ENCODE data around the gene PRSS3.
"Not testable (repeated sequence)": the region's sequence is repeated elsewhere in the genome, so short reads cannot be mapped to it uniquely, and the experiment has no call there.

The PRSS3 gene

GRCh38 chr9:33795281-33795680, at the start of gene PRSS3:
Gene PRSS3, plus strand, starts transcription at chr9:33795561. Its CDS starts 13 bp downstream, at chr9:33795574.
- no peak for DNase-seq

GRCh38 chr9:33748633-33749304, 46.6 kb upstream of the PRSS3 start:
- DNase-seq: no peak

GRCh38 chr9:33749305-33749654, 46.1 kb upstream of the PRSS3 start:
- DNase-seq: not testable (repeated sequence)

GRCh38 chr9:33750307-33750838, 45.0 kb upstream of the PRSS3 start:
- peak; percentile 4 for DNase-seq

- no peak for DNase-seq
These were observed 44.5 kb upstream of the PRSS3 start for GRCh38 chr9:33750839-33751339.

GRCh38 chr9:33751536-33752129, 43.7 kb upstream of the PRSS3 start:
- DNase-seq: peak; percentile 31

GRCh38 chr9:33752130-33752637, 43.2 kb upstream of the PRSS3 start:
- DNase-seq: no peak

GRCh38 chr9:33752789-33753188, 42.6 kb upstream of the PRSS3 start:
- DNase-seq: not testable (repeated sequence)

- DNase-seq: not testable (repeated sequence)
These were observed 35.7 kb upstream of the PRSS3 start for GRCh38 chr9:33759648-33760047.

GRCh38 chr9:33762343-33762742, 33.0 kb upstream of the PRSS3 start:
- no peak for DNase-seq

GRCh38 chr9:33763709-33764108, 31.7 kb upstream of the PRSS3 start:
- DNase-seq: not testable (repeated sequence)

GRCh38 chr9:33765411-33765810, 29.9 kb upstream of the PRSS3 start:
- no peak for DNase-seq

- not testable (repeated sequence) for DNase-seq
These were observed 25.0 kb upstream of the PRSS3 start for GRCh38 chr9:33770156-33770880.

GRCh38 chr9:33773135-33773534, 22.2 kb upstream of the PRSS3 start:
- not testable (repeated sequence) for DNase-seq

GRCh38 chr9:33774074-33774659, 21.2 kb upstream of the PRSS3 start:
- not testable (repeated sequence) for DNase-seq

GRCh38 chr9:33776578-33776977, 18.8 kb upstream of the PRSS3 start:
- no peak for DNase-seq

GRCh38 chr9:33778700-33779351, 16.5 kb upstream of the PRSS3 start:
- peak; percentile 58 for DNase-seq

GRCh38 chr9:33780276-33780675, 15.1 kb upstream of the PRSS3 start:
- no peak for DNase-seq

GRCh38 chr9:33781736-33782135, 13.6 kb upstream of the PRSS3 start:
- no peak for DNase-seq

- DNase-seq: no peak
These were observed 12.8 kb upstream of the PRSS3 start for GRCh38 chr9:33782395-33783152.

GRCh38 chr9:33785914-33786313, 9.4 kb upstream of the PRSS3 start:
- no peak for DNase-seq

- no peak for DNase-seq
These were observed 8.7 kb upstream of the PRSS3 start for GRCh38 chr9:33786681-33787080.
